ENCODE measurements around the gene ZG16B.

The ZG16B gene

GRCh38 chr16:2867987-2868789, 38.1 kb downstream of the ZG16B start:
- DNase-seq (ENCODE audit: low read depth) = peak; percentile 95

GRCh38 chr16:2871926-2872325, 41.8 kb downstream of the ZG16B start:
- no peak for DNase-seq (ENCODE audit: low read depth)

GRCh38 chr16:2874032-2874911, 44.2 kb downstream of the ZG16B start:
- no peak for DNase-seq (ENCODE audit: low read depth)

GRCh38 chr16:2874912-2875362, 44.8 kb downstream of the ZG16B start:
- DNase-seq (ENCODE audit: low read depth) = peak; percentile 53

GRCh38 chr16:2879854-2880508, 49.9 kb downstream of the ZG16B start:
- DNase-seq (ENCODE audit: low read depth) = no peak
